GM23338 (cell line): ENCODE measurements around the gene PIK3C3. TPM values are rescaled to one million over a fixed set of nuclear protein-coding genes. Genes with fewer than 3 reads are reported as not detected.

Experiments
- ATAC-seq: fragments of 200-7000 bp; cut with Tn5 transposase; 3 replicates; pipeline ENCODE4 v1.9.1; 2020
- DNase-seq: peaks from one replicate; pipeline ENCODE4 v3.0.0-alpha.2; 2015; ENCODE audit warnings: low spot score
- H2AFZ ChIP-seq: fragments of 200-600 bp; sonication (generic); 2 replicates; pipeline ENCODE4 v1.8.0; 2016; ENCODE audit warnings: antibody characterized with exemption, mild to moderate bottlenecking, moderate library complexity
- H3F3A ChIP-seq: fragments of 200-600 bp; sonication (generic); replicated peaks from 2 replicates; pipeline ENCODE4 v1.8.0; 2017; ENCODE audit warnings: antibody characterized with exemption, mixed run types, low read depth
- H3K27ac ChIP-seq: fragments of 200-600 bp; sonication (generic); 2 replicates; pipeline ENCODE4 v1.6.1; 2016; ENCODE audit warnings: low read depth
- H3K27me3 ChIP-seq: fragments of 200-600 bp; sonication (generic); 2 replicates; pipeline ENCODE4 v1.8.0; 2016; ENCODE audit warnings: mild to moderate bottlenecking, mixed run types, moderate library complexity; ENCODE audit not compliant: insufficient read depth
- H3K36me3 ChIP-seq: fragments of 200-600 bp; sonication (generic); 2 replicates; pipeline ENCODE4 v1.8.0; 2016; ENCODE audit warnings: mild to moderate bottlenecking; ENCODE audit not compliant: insufficient read depth
- H3K4me1 ChIP-seq: fragments of 200-600 bp; sonication (generic); 2 replicates; pipeline ENCODE4 v1.8.0; 2016; ENCODE audit warnings: mild to moderate bottlenecking, moderate library complexity; ENCODE audit not compliant: insufficient read depth
- H3K4me2 ChIP-seq: fragments of 200-600 bp; sonication (generic); 2 replicates; pipeline ENCODE4 v1.7.1; 2017; ENCODE audit warnings: mixed run types
- H3K4me3 ChIP-seq: fragments of 200-600 bp; sonication (generic); 2 replicates; pipeline ENCODE4 v1.6.1; 2016; ENCODE audit warnings: mixed run types
- H3K79me2 ChIP-seq: fragments of 200-600 bp; sonication (generic); replicated peaks from 2 replicates; pipeline ENCODE4 v1.8.0; 2017; ENCODE audit warnings: mild to moderate bottlenecking; ENCODE audit not compliant: insufficient read depth
- H3K9me2 ChIP-seq: fragments of 200-600 bp; sonication (generic); 2 replicates; pipeline ENCODE4 v1.8.0; 2017; ENCODE audit not compliant: insufficient read depth
- H4K20me1 ChIP-seq: fragments of 200-600 bp; sonication (generic); replicated peaks from 2 replicates; pipeline ENCODE4 v1.8.0; 2017; ENCODE audit warnings: mild to moderate bottlenecking; ENCODE audit not compliant: insufficient read depth
- H3K27ac Mint-ChIP-seq: 2 replicates; pipeline ENCODE4 v1.8.0; 2020; ENCODE audit warnings: inconsistent platforms, mild to moderate bottlenecking, moderate library complexity, mixed read lengths
- H3K27me3 Mint-ChIP-seq: 3 replicates; pipeline ENCODE4 v1.8.0; 2022; ENCODE audit warnings: low read depth, mild to moderate bottlenecking, moderate library complexity, mixed read lengths, inconsistent platforms; ENCODE audit not compliant: insufficient read depth, poor library complexity
- H3K36me3 Mint-ChIP-seq: 3 replicates; pipeline ENCODE4 v1.8.0; 2021; ENCODE audit warnings: low read depth, mild to moderate bottlenecking, inconsistent platforms, moderate library complexity, mixed read lengths
- H3K4me1 Mint-ChIP-seq: 3 replicates; pipeline ENCODE4 v1.8.0; 2020; ENCODE audit warnings: mild to moderate bottlenecking, inconsistent platforms, mixed read lengths
- H3K4me3 Mint-ChIP-seq: 3 replicates; pipeline ENCODE4 v1.8.0; 2021; ENCODE audit warnings: moderate library complexity, mild to moderate bottlenecking, inconsistent platforms, mixed read lengths
- H3K9me3 Mint-ChIP-seq: 3 replicates; pipeline ENCODE4 v1.8.0; 2020; ENCODE audit warnings: moderate library complexity, mild to moderate bottlenecking, inconsistent platforms, mixed read lengths
- CREB1 ChIP-seq: fragments of 250-450 bp; sonication (Bioruptor Pico); IDR thresholded peaks from 2 replicates; pipeline ENCODE4 v1.5.0; 2020; ENCODE audit warnings: low read depth, mild to moderate bottlenecking, moderate library complexity
- CTCF ChIP-seq, 2 experiments: fragments of 200-600 bp in 1 of 2; sonication (generic) in 1 of 2; conservative IDR thresholded peaks; 2 replicates each; pipeline versions ENCODE4 v1.5.1 to v1.6.1; 2016 to 2017; ENCODE audit warnings: antibody characterized with exemption in 2 of 2, low read depth in 2 of 2, mild to moderate bottlenecking in 2 of 2, moderate library complexity in 1 of 2
- ETS1 ChIP-seq: IDR thresholded peaks from 2 replicates; pipeline ENCODE4 v1.6.1; 2016; ENCODE audit warnings: antibody characterized with exemption
- EZH2 ChIP-seq: fragments of 200-600 bp; sonication (generic); IDR thresholded peaks from one replicate; pipeline ENCODE4 v1.8.0; 2017; ENCODE audit warnings: antibody characterized with exemption, mild to moderate bottlenecking, low read depth; ENCODE audit not compliant: unreplicated experiment
- EZH2phosphoT487 ChIP-seq: fragments of 200-600 bp; sonication (generic); IDR thresholded peaks from one replicate; pipeline ENCODE4 v1.8.1; 2018; ENCODE audit warnings: antibody characterized with exemption; ENCODE audit not compliant: unreplicated experiment
- JUNB ChIP-seq: IDR thresholded peaks from one replicate; pipeline ENCODE4 v1.6.1; 2016; ENCODE audit warnings: antibody characterized with exemption; ENCODE audit not compliant: unreplicated experiment
- NANOG ChIP-seq: IDR thresholded peaks from 2 replicates; pipeline ENCODE4 v1.6.1; 2016; ENCODE audit warnings: antibody characterized with exemption, borderline replicate concordance
- POLR2AphosphoS5 ChIP-seq: IDR thresholded peaks from 2 replicates; pipeline ENCODE4 v1.6.1; 2016; ENCODE audit warnings: antibody characterized with exemption, low read depth
- REST ChIP-seq: IDR thresholded peaks from one replicate; pipeline ENCODE4 v1.6.1; 2018; ENCODE audit warnings: antibody characterized with exemption; ENCODE audit not compliant: unreplicated experiment
- STAT1 ChIP-seq: IDR thresholded peaks from one replicate; pipeline ENCODE4 v1.6.1; 2016; ENCODE audit warnings: antibody characterized with exemption; ENCODE audit not compliant: unreplicated experiment
- ZNF114 ChIP-seq: fragments of 250-450 bp; sonication (Bioruptor Pico); IDR thresholded peaks from 2 replicates; pipeline ENCODE4 v1.5.0; 2020; ENCODE audit warnings: mild to moderate bottlenecking, moderate library complexity
- ZNF331 ChIP-seq: fragments of 250-450 bp; sonication (Bioruptor Pico); IDR thresholded peaks from 2 replicates; pipeline ENCODE4 v1.5.0; 2020; ENCODE audit warnings: low read depth, mild to moderate bottlenecking, moderate library complexity
- ZNF462 ChIP-seq: fragments of 250-450 bp; sonication (Bioruptor Pico); IDR thresholded peaks from 2 replicates; pipeline ENCODE4 v1.5.0; 2020; ENCODE audit warnings: mild to moderate bottlenecking, moderate library complexity
- polyA plus RNA-seq: library from polyadenylated mRNA; unstranded; fragments of >200 nt; fragmentation: Nextera tagmentation; extraction: Ambion mirVana; gene quantifications from 2 replicates; pipeline ENCODE4 v1.2.1, GENCODE V29; 2016
- total RNA-seq: library from RNA; depleted of rRNA; stranded (reverse); fragments of >200 nt; shearing (Covaris generic); gene quantifications from 2 replicates; pipeline ENCODE4 v1.2.3, GENCODE V29; 2014

PIK3C3 gene
- total and polyA plus RNA-seq, 2 experiments from 2014 or later: 25.9 to 35.4 TPM

- Histone ChIP-seq H3F3A (no peaks in the 10 kb centered on the region), H3K36me3 (no peaks in the 10 kb centered on the region), H3K27me3 (no peaks in the 10 kb centered on the region), H4K20me1 (no peaks in the 10 kb centered on the region), H2AFZ (peak overlapping the region; percentile 38; the same call in 1 of the 2 replicates), H3K9me2 (no peaks in the 10 kb centered on the region), H3K4me2 (no peak overlapping the region), H3K79me2 (no peaks in the 10 kb centered on the region), H3K27ac (no peak overlapping the region), H3K4me3 (no peak overlapping the region), H3K4me1 (0 out of 2 replicates have a peak, but pooled peaks cover 4% of the 10 kb centered on the region)
- no peak overlapping the region for H3K4me3 Mint-ChIP-seq
- no peak for TF ChIP-seq JUNB
- no peak for TF ChIP-seq ZNF462 (CRISPR knock-in tag)
- no peak for TF ChIP-seq ZNF114 (CRISPR knock-in tag)
- TF ChIP-seq ETS1: no peak
- no peak for TF ChIP-seq CTCF (conservative IDR thresholded peaks at IDR 0.05; ENCODE audit: low read depth in 2 of 2)
- no peak for TF ChIP-seq EZH2
- no peak for TF ChIP-seq POLR2AphosphoS5
- no peak for TF ChIP-seq CREB1 (CRISPR knock-in tag)
- no peak for TF ChIP-seq ZNF331 (CRISPR knock-in tag)
- TF ChIP-seq NANOG: no peak
- no peak for TF ChIP-seq REST
- no peak for TF ChIP-seq EZH2phosphoT487
- no peak for TF ChIP-seq STAT1
- ATAC-seq: no peak
- no peaks in the 10 kb centered on the region for H3K27me3 Mint-ChIP-seq
- no peak overlapping the region for H3K27ac Mint-ChIP-seq
- H3K4me1 Mint-ChIP-seq: peaks cover 17% of the 10 kb centered on the region; the same call in 2 of the 3 replicates
- no peaks in the 10 kb centered on the region for H3K9me3 Mint-ChIP-seq
- no peaks in the 10 kb centered on the region for H3K36me3 Mint-ChIP-seq
- no peak for DNase-seq
These were observed 18.4 kb upstream of the PIK3C3 start for GRCh38 chr18:41936471-41937134.
